Measurements from ENCODE around the gene NOL9.

Gene NOL9

DNA sequence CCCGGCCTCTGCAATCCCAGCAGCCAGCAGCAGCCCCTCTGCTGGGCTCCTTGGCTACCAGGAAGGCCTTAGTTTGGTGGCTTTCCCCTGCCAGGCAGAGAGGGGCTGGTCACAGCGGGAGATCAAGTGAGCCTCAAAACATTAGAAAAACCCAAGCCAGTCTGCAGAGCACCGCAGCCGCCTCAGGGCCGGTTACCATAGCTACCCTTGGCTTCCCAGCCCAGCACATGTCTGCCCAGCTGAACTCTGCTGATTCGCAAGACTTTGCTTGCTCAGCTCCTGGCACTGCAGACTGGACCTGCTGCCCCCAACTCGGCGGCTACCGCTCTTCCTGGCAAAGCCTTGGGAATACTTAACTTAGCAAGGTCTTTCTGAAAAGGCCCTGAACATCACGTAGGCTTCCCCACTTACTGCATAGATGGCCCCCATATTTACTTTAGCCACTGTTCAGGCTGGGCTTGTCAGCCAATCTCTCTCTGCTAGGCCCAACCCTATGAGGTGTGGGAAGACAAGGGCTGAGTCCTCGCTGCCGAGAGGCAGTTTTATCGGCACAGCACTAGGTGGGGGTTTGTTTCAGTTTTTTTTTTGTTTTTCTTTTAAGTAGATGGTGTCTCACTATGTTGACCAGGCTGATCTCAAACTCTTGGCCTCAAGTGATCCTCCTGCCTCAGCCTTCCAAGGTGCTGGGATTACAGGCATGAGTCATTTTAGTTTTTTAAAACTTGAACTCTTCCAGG, 34.2 kb downstream of the NOL9 start:
- no peak for DNase-seq (ENCODE audit: low spot score)

DNA sequence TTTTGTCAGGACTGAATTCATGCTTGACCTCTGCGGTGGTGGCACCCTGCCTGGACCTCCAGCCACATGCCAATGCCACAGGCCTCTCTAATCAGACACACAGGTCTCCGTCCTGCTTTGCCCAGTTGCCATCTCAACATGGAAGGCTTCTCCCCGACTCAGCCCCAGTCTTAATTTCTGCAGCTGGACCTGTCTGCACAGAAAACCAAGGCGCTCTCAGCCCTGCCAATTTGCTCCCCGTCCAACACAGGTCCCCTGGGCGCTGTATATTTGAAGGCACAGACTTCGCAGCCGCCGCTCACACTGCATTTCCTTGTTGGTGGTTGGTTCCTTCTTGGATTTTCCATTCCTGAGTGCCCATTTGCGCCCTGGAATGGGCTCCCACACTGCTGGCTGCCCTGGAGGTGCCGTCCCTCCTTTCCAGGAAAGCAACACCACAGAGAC, 34.8 kb downstream of the NOL9 start:
- DNase-seq (ENCODE audit: low spot score) = no peak

DNA sequence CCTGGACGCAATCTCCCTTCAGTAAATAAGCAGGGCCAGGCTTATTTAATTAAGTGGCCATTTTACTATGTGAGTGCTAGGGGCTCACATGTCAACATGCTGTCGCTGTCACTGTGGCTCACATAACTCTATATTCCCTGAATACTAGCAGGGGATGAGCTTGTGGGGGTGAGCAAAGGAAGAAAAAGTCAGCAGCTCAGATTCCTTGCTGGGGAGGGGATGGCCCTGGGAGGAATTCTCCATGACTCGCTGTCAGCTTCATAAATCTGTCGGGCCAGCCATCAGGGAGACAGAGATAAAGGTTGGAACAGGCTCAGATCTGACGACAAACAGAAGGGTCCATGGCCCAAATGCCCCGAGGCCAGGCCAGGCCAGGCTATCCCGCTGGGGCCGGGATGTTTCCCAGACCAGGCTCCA, 36.9 kb downstream of the NOL9 start:
- no peak for DNase-seq (ENCODE audit: low spot score)

DNA sequence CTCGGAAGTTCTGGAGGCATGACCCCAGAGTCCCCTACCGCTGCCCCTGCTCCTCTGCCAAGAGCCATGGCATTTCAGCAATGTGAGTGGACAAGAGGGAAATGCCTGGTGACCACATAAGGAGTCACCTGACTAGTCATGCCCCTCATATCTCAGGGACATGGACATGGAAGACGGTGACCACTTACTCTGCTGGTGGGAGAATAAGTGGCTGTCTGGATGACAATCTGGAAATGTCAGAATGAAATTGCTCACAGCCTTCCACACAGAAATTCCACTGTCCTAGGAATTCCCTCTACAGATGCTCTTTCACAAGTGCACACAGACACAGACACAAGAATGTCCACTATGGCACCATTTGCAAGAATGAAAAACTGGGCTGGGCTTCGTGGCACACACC, 38.5 kb downstream of the NOL9 start:
- DNase-seq (ENCODE audit: low spot score) = no peak

DNA sequence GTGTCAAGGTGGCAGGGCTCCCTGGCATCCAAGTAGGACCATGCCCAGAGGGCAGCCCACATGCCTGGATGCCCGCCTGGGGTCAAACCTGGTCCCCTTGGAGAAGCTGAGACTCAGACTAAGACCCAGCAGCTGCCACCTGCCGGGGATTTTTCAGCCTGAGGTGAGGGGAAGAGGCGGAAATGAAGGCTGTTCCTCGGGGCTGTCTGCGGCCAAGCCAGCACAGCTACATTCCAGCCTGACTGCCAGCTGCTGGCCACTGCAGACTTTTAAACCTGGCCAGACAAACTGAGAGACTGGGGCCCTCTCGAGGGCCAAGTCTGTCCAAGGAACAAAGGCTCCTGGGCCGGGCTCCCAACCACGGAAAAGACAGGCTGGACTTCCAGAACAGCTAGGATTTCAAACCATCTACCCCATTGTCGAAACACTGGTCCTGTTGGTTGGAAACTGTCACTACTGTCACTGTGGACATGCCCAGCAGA, 41.0 kb downstream of the NOL9 start:
- DNase-seq (ENCODE audit: low spot score) = no peak

DNA sequence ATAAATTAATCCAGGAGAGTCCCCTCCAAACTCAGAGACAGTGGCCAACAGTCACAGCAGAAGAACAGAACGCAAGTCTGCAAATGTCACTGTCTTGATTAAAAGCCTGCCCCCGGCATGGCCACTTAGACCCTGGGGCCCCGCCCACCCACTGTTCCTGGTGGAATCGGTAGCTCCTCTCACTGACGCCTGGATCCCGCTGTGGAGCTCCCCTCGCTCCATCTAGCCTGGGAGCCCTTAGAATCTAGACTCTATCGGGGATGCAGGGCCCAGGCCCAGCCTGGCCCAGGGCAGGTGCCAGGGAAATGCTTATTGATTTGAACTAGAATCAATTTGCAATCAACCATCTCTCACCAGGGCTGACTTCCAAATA, 41.4 kb downstream of the NOL9 start:
- no peak for DNase-seq (ENCODE audit: low spot score)

DNA sequence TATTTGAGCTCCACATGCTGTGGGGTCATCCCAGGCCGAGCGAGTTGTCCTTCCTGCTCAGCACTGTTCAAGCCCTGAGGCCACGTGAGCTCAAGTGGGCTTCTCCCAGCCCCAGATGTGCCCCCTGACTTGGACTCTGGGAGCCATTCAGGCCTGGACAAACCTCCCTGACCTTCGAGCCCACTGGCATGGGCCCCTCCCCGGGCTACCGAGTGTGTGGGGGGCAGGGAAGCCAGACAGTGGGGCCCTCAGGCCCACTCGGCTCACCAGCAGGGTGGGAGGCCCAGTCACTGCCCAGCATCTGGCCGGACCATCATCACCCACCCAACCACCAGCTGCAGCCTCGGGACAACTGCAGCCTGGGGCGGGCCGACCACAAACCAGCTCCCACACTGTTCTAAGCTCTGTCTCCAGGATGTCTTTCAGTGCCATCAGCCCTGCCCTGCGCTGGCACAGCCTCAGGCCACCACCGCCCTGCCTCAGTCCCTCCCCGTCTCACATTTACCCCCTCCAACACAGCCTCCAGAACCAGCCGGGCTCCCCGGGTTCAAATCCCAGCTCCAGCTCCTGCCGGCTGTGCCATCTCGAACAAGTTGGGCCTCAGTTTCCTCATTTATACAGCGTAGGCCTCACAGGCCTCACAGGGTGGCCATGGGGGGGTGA, 41.9 kb downstream of the NOL9 start:
- no peak for DNase-seq (ENCODE audit: low spot score)

DNA sequence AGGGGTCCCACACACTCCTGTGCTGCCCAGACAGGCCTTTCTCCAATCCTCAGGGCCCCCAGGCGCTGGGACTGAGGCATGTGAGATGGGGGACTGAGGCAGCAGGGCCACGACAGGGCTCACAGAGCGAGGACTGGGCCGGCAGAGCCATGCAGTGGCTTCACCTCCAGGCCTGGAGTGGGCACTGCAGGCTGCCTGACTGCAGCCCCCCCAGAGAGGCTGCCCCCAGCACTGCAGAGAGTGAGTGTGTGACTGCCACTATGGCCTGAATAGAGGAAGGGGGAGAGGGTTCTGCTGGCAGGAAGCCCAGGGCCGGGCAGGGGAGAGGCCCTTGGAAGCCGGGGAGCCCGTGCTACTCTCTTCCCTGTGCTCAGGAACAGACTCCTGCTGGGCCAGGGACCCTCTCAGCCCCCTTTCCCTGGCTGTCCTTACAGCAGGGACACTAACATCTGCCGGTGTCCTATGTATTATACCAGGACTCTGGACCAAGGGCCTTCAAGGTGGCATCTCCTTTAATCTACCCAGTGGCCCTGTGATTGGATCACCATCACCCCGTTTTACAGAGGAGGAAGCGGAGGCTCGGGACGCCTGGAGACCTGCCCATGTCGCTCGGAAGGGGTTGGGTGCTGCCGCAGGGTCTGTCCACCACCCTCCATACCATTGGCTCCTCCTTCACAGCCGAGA, 42.6 kb downstream of the NOL9 start:
- no peak for DNase-seq (ENCODE audit: low spot score)

DNA sequence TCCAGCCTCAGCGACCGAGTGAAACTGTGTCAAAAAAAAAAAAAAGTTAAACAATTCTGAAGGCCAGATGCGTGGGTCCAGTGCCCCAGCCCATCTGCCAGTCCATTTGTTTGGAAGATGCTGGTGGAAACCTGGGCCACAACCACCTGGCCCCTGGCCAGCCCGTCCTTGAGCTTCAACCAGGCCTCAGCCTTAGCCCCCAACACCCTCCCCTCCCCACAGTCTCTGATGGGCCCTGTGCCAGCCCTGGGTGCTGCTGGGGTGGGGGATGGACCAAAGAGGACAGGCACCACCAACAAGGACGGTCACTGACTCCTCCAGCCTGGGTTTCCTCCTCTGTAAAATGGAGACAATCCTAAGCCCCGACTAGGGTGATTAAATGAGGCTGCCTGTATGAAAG, 43.3 kb downstream of the NOL9 start:
- no peak for DNase-seq (ENCODE audit: low spot score)

DNA sequence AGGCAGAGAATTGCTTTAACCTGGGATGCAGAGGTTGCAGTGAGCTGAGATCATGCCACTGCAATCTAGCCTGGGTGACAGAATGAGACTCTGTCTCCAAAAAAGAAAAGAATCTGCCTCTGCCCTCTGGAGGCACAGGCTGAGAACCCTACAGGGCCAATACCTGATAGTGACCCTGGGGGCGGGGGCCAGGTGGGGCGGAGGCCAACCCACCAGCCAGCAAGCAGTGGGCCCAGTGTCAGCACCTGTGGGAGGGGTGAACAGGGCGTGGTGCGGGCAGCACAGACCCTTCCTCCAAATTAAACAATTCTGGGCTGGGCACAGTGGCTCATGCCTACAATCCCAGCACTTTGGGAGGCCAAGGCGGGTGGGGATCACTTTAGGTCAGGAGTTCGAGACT, 43.8 kb downstream of the NOL9 start:
- DNase-seq (ENCODE audit: low spot score) = no peak

DNA sequence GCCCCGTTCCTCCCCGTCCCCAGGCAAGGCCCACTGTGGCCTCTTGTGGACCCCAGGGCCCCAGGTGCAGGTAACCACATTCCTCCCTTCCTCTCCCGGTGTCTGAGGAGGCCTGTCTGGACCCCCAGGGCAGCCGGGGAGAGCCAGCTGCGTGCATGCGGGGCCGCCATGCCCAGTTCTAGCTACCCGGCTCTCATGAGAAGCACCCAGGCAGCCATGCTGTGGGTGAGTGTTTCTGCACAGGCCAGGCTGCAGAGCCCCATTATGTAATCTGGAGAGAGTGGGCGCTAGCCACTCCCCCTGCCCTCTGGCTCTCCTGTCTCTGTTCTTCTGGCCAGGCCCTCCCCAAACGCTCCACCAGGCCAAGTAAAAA, 44.4 kb downstream of the NOL9 start:
- DNase-seq (ENCODE audit: low spot score) = no peak

DNA sequence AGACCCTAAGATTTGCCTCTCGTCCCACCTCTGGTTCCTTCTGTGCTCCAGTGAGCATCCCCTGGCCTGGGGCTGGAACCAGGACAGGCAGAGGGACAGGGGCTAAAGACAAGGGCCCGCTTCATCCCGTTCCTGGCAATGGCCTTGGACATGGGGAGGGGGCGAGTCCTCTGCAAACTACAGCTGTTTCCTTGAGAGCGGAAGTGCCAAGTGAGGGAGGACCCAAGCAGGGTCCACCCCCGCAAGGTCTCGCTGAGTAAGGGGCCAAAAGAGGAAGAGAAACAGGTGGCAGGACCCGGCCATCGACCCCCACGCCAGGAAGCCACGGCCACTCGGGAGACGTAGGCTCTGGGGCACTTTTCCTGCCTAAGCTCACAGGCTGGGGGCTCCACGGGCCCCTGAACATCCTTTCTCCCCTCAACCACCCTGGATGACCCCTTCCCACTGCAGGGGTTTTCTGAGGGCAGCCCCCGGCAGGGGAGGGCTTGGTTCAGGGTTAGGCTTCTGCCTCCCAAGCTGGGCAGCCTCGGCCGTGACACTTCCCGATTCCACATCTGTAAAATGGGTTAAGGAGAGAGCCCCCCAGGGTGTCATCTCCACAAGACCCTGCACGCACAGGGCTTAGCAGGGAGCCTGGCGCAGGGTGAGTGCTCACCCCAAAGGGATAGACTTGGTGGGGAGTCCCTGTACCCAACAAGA, 44.9 kb downstream of the NOL9 start:
- DNase-seq (ENCODE audit: low spot score) = no peak

DNA sequence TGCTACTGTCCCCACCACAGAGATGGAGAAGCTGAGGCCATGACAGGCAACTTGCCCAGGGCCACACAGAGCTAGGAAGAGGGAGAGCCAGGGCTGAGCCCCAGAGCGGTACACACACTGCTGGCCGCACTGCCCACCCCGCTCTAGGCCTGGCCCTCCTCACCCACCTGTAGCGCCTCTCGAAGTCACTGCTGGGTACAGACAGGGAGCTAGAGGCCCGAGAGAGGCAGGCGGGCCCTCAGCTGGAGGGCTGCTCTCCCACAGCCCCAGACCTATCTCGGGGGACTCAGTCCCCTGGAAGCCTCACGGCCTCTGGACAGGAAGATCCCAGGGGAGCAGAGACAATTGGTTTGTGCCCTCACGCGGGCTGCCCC, 45.5 kb downstream of the NOL9 start:
- DNase-seq (ENCODE audit: low spot score) = no peak

DNA sequence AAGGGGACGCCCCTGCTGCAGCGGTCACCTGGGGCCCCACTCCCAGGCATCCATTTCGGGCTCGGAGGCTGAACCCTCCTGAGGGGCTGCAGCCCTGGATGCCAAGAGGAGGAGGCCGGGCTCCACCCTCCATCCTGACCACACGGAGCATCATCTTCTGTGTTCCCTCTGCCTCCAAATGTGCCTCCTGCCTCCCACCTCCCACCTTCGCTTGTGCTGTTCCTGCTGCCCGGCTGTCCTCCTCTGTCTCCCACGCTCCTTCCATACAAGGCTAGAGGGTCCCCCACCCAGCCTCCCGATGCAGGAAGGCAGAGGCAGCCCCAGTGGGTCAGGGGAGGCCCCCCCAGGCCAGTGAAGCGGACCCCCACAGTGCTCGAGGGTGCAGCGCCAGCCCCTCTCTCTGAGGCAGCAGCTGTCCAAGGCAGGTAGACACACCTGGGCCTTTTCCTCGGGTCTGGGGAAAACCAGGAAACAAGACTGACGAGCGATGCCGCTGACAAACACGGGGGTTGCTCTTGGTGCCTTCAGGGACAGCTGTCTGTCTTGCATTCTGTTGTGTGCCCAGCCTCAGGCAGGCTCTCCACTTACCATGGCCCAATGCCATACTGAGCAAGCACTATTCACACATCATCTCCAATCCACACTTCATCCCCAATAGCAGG, 46.0 kb downstream of the NOL9 start:
- DNase-seq (ENCODE audit: low spot score) = no peak

DNA sequence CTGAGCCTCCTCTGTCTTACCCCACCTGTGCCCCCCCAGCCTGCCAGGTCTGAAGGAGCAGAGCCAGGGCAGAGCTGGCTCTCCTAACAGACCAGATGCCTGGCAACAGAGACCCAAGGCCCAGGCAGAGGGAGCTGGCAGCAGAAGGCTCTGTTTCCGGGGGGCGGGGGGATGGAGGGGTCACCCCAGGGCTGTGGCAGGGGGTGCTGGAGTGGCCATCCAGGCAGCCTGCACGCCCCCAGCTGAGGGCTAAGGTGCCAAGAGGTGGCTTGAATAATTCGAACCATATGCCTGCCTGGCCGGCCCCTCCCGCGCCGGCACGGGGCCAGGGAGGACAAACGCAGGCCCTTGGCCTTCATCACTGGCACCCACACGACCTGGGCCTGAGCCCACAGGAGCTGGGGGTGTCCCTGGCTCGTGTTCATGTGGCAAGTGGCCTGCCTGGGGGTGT, 46.8 kb downstream of the NOL9 start:
- no peak for DNase-seq (ENCODE audit: low spot score)

DNA sequence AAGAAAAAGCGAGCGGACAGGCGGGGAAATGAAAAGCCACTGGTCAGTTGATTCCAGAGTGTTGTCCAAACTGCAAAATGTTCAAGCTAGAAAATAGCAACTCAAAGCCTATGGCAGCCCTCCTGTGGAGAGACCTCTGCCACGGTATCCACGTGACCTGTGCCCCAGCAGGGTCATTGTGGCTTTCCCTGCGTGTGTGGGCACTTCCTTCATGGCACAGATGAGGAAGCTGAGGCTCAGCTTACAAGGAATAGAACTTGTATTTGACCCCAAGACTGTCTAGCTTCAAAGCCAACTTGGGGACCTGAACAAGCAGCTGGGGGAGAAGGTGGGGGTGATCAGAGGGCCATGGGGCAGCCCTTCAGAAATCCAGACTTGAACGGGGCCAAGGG, 47.3 kb downstream of the NOL9 start:
- DNase-seq (ENCODE audit: low spot score) = no peak

DNA sequence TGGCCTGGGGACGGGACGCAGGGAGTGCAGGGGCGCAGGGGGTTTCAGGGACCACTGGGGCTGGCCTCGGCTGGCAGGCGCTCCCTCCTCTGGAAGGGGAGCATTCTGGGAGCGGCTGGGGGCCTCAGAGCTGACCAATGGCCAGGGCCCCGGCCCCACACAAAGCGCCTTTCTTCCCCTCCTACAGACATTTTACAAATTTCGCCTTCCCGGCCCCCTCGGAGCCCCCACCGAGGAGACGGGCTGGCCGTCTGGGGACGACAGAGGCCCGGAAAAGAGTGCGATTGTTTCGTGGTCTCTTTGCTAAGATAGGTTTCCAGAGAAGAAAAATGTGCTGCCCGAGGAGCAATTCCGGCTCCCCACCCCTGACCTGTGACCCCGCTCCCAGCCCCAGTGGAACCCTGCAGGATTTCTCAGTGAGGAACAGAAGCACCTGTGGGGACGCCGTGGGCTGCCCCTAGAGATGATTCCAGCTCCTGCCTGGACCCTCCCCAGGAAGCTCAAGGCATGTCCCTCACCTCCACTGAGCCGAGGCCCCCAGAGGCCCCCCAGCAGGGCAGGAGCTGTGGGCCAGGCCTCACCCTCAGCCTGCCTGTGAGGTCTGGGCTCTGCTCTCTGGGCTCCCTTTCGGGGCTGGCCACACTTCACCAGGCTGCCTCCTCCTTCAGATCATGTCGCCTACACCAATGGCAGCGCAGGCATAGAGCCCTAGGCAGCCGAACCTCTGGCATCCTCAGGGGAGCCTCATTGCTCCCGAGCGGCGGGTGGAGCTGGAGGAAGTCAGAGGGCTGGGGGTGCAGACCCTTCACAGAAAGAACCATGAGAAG, 47.9 kb downstream of the NOL9 start:
- no peak for DNase-seq (ENCODE audit: low spot score)

DNA sequence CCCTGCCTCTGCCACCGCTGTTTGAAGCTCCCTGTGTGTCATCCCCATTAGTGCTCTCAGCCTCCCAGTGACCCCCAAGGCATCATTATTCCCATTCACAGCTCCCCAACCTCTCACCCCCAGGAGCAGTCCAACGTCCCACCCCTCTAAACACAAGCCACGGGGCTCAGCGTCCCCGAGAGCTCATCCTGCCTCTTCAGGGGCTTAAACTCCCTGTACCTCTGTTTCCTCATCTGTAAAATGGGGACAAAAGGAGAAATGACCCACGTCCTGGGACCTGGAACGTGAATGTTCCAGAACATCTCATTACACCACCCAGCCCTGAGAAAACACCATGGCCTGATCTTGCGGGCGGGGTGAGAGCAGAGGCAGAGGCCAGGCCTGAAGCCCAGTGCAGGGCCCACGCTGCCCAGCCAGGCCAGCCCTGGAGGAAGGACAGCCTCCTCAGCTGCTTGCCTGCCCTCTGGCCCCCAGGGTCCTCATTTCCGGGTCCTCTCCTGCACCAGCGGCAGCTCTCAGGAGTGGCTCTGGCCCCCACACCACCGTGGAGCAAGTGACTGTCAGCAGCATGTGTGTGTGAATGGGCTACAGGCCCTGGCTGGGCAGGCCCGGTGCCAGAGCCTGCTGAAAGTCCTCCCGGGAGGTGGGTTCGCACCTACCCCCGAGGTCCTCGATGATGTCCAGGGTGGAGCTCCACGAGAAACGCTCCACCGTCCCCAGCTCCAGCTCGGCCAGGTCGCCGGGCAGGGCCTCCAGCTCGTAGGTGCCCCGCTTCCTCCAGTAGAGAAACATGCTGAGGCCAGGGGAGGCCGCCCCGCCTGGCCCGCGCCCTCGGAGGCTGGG, 48.7 kb downstream of the NOL9 start:
- no peak for DNase-seq (ENCODE audit: low spot score)

DNA sequence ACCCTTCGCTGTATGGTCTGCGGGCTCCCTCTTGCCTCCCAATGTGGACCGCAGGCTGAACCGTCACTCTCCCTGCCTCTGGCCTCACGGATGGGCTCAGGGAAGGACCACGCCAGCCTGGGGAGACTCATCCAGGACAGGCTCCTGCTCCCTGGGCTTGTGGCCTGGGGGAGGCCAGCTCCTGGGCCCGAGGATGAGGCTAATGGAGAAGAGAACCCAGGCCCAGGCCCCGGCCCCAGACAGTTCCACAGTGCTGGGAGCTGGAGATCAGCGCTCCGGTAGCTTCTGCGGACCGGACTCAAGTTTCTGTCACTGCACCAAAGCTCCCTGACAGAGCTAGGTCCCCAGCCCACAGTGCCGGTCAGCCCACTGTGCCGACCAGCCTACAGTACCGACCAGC, 49.4 kb downstream of the NOL9 start:
- no peak for DNase-seq (ENCODE audit: low spot score)

DNA sequence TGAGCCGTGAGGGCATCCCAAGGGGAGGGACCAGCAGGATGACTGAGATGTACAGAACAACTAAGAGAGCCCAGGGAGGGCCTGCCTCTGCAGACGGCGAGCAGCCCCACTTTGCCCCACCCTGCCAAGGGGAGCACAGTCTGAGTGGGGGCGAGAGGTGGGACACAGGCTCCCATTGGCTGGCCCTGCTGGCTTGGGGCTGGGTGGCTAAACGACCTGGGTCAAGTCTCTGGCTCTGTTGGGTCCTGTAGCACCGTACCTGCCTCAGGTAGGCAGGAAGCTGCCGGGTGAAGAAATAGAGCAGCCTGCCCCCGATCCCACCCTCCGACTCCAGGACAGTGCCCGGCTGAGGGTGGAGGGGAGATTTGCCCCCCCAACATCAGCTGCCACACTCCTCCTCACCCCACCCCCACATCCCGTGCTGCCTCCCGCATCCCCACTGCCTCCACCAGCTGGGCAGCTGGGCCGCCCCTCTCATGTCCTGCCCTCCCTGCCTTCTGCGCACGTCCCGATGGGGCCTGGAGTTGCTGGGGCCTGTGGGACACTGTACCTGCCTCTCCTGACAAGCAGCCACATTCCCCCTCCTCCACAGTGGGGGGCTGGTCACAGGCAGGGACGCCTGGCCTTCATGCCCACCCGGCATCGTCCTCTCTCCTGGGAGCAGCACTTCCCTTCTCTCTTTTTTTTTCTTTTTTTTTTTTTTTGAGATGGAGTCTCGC, 50.3 kb downstream of the NOL9 start:
- DNase-seq (ENCODE audit: low spot score) = no peak

Data from CD4-positive, alpha-beta T cell treated with Interleukin-15 for 4 hours (primary cell).